Gastrocnemius medialis (tissue), 4 donors: ENCODE measurements around the gene LAMA2. TPM values are rescaled to one million over a fixed set of nuclear protein-coding genes. Genes with fewer than 3 reads are reported as not detected.

Experiments
- ATAC-seq, 2 donors: fragments of 150-250 bp; one replicate each; pipeline ENCODE4 v1.9.1; 2016
- DNase-seq, 2 donors: peaks; one replicate each; pipeline ENCODE4 v3.0.0-alpha.2; 2019
- H3K27ac ChIP-seq, 4 donors: fragments of 200-600 bp; sonication (generic); 1 replicate in 1 of 4; 2 replicates in 3 of 4; pipeline ENCODE4 v1.5.1; 2016 to 2018; ENCODE audit warnings: mild to moderate bottlenecking in 2 of 4, moderate library complexity in 1 of 4
- H3K27me3 ChIP-seq, 3 donors: fragments of 200-600 bp; sonication (generic) in 2 of 3; 1 replicate in 1 of 3; 2 replicates in 2 of 3; pipeline versions ENCODE4 v1.5.1 to v1.6.0; 2016 to 2019; ENCODE audit warnings: mild to moderate bottlenecking in 1 of 3, moderate library complexity in 1 of 3
- H3K36me3 ChIP-seq, 2 donors: fragments of 200-600 bp; sonication (generic) in 1 of 2; one replicate each; pipeline ENCODE4 v1.5.1; 2017 to 2018
- H3K4me1 ChIP-seq, 2 donors: fragments of 200-600 bp; sonication (generic) in 1 of 2; one replicate each; pipeline ENCODE4 v1.5.1; 2016 to 2017; ENCODE audit warnings: mild to moderate bottlenecking in 2 of 2
- H3K4me3 ChIP-seq, 4 donors: fragments of 200-600 bp; sonication (generic) in 3 of 4; 1 replicate in 1 of 4; 2 replicates in 3 of 4; pipeline ENCODE4 v1.5.1; 2016 to 2019; ENCODE audit warnings: mild to moderate bottlenecking in 2 of 4
- H3K9me3 ChIP-seq, 3 donors: fragments of 200-600 bp; sonication (generic) in 2 of 3; 1 replicate in 1 of 3; 2 replicates in 2 of 3; pipeline ENCODE4 v1.5.1; 2016 to 2019
- CTCF ChIP-seq, 5 experiments: fragments of 450-650 bp in 3 of 5; fragments of 200-600 bp in 2 of 5; sonication (generic) in 2 of 5; IDR thresholded peaks in 4 of 5; conservative IDR thresholded peaks in 1 of 5; 1 replicate in 4 of 5; 2 replicates in 1 of 5; pipeline ENCODE4 v1.5.1; 2016 to 2019; ENCODE audit warnings: antibody characterized with exemption in 5 of 5, mild to moderate bottlenecking in 3 of 5, moderate library complexity in 3 of 5
- POLR2A ChIP-seq, 2 donors: fragments of 450-650 bp; IDR thresholded peaks; one replicate each; pipeline ENCODE4 v1.6.1; 2017; ENCODE audit warnings: antibody characterized with exemption in 2 of 2, mild to moderate bottlenecking in 2 of 2, moderate library complexity in 2 of 2
- in situ Hi-C, 4 donors: fragments of 200-750 bp; cut with MboI; loops; one replicate each; pipeline versions ENCODE4 v1.15.0 to v1.8.0; 2017; ENCODE audit warnings: low sequenced_read_pairs in 4 of 4
- intact Hi-C: fragments of 100-400 bp; cut with DNase I; formaldehyde crosslinking; loops from one replicate; pipeline ENCODE4 v1.15.1; 2023; ENCODE audit warnings: low total_unique reads
- total RNA-seq, 4 donors: library from RNA; depleted of rRNA; stranded (reverse); fragments of >200 nt; gene quantifications; one replicate each; pipeline versions ENCODE4 v1.1.0 to v1.2.3, GENCODE V29; 2016

Gene LAMA2
- total RNA-seq, 4 donors from 2014 or later: 52.9 to 113 (median 71.3) TPM

GRCh38 chr6:129194306-129194941 is 311.5 kb downstream of the LAMA2 start:
- Histone ChIP-seq H3K4me1 (no peaks in the 10 kb centered on the region), H3K27ac (no peak overlapping the region), H3K4me3 (no peak overlapping the region), H3K27me3 (no peaks in the 10 kb centered on the region), H3K36me3 (peaks cover 0 to 4% of the 10 kb centered on the region in 2 donors), H3K9me3 (no peaks in the 10 kb centered on the region)
- no peak for DNase-seq
- TF ChIP-seq POLR2A (IDR thresholded peaks at IDR 0.05) (no peak), CTCF (IDR thresholded peaks at IDR 0.05 in 4 of 5, conservative IDR thresholded peaks at IDR 0.05 in 1 of 5) (no peak)
- ATAC-seq: no peak
- intact Hi-C loops (no loop called here), in situ Hi-C loops (no loop called here)

GRCh38 chr6:129195161-129195560 is 312.2 kb downstream of the LAMA2 start:
- Histone ChIP-seq H3K4me1 (no peaks in the 10 kb centered on the region), H3K27me3 (no peaks in the 10 kb centered on the region), H3K9me3 (no peaks in the 10 kb centered on the region), H3K4me3 (no peak overlapping the region), H3K27ac (no peak overlapping the region), H3K36me3 (peaks cover 0 to 4% of the 10 kb centered on the region in 2 donors)
- intact Hi-C loops (no loop called here), in situ Hi-C loops (no loop called here)
- ATAC-seq (no peak), DNase-seq (no peak)
- TF ChIP-seq CTCF (IDR thresholded peaks at IDR 0.05 in 4 of 5, conservative IDR thresholded peaks at IDR 0.05 in 1 of 5): no peak
- no peak for TF ChIP-seq POLR2A (IDR thresholded peaks at IDR 0.05)

- H3K36me3 ChIP-seq: peaks cover 0 to 4% of the 10 kb centered on the region in 2 donors
- intact Hi-C loops: no loop called here
Observed at GRCh38 chr6:129195643-129196042, 312.7 kb downstream of the LAMA2 start.

GRCh38 chr6:129197154-129197553 is 314.2 kb downstream of the LAMA2 start:
- ATAC-seq (no peak), DNase-seq (no peak)
- Histone ChIP-seq H3K36me3 (peaks cover 0 to 4% of the 10 kb centered on the region in 2 donors), H3K27ac (no peak overlapping the region), H3K4me3 (no peak overlapping the region), H3K27me3 (no peaks in the 10 kb centered on the region), H3K9me3 (no peaks in the 10 kb centered on the region), H3K4me1 (no peaks in the 10 kb centered on the region)
- intact Hi-C loops: no loop called here
- in situ Hi-C loops: no loop called here
- TF ChIP-seq CTCF (IDR thresholded peaks at IDR 0.05 in 4 of 5, conservative IDR thresholded peaks at IDR 0.05 in 1 of 5) (no peak), POLR2A (IDR thresholded peaks at IDR 0.05) (no peak)

More at GRCh38 chr6:129195643-129196042, 312.7 kb downstream of the LAMA2 start:
- Histone ChIP-seq H3K27ac (no peak overlapping the region), H3K9me3 (no peaks in the 10 kb centered on the region), H3K4me3 (no peak overlapping the region), H3K27me3 (no peaks in the 10 kb centered on the region), H3K4me1 (no peaks in the 10 kb centered on the region)
- in situ Hi-C loops: no loop called here
- DNase-seq (no peak), ATAC-seq (peak; percentile 45 to 46)
- TF ChIP-seq CTCF (IDR thresholded peaks at IDR 0.05 in 4 of 5, conservative IDR thresholded peaks at IDR 0.05 in 1 of 5): no peak
- TF ChIP-seq POLR2A (IDR thresholded peaks at IDR 0.05): no peak

DNA sequence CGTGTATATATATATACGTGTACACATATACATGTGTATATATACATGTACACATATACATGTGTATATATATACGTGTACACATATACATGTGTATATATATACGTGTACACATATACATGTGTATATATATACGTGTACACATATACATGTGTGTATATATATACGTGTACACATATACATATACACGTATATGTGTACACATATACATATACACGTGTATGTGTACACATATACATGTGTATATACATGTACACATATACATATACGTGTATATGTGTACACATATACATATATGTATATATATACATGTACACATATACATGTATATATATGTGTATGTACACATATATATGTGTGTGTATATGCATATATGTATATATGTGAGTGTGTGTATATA is 317.2 kb downstream of the LAMA2 start:
- in situ Hi-C loops: no loop called here
- no peak for ATAC-seq
- intact Hi-C loops: no loop called here
- H3K9me3 ChIP-seq: no peaks in the 10 kb centered on the region
- no peaks in the 10 kb centered on the region for H3K36me3 ChIP-seq
- H3K27me3 ChIP-seq: no peaks in the 10 kb centered on the region
- no peak for DNase-seq
- H3K4me3 ChIP-seq: no peak overlapping the region
- H3K27ac ChIP-seq: no peak overlapping the region
- H3K4me1 ChIP-seq: no peaks in the 10 kb centered on the region
- no peak for TF ChIP-seq CTCF (IDR thresholded peaks at IDR 0.05 in 4 of 5, conservative IDR thresholded peaks at IDR 0.05 in 1 of 5)
- no peak for TF ChIP-seq POLR2A (IDR thresholded peaks at IDR 0.05)
